Measurements from ENCODE around the gene PRKAG2. TPM values are rescaled to one million over a fixed set of nuclear protein-coding genes. Genes with fewer than 3 reads are reported as not detected.

PRKAG2 gene
- total and polyA plus RNA-seq, 2 of the 13 experiments (the other 11 are each of a cell fraction or from before 2014, with no cell fraction given) = 0.90 to 1.3 TPM

GRCh38 chr7:151514461-151515275, 362.2 kb downstream of the PRKAG2 start:
- Histone ChIP-seq H3K36me3 (replicated peaks in 1 of 2; ENCODE audit: control insufficient read depth in 1 of 2, insufficient read depth in 2 of 2, low read length in 2 of 2) (no peaks in the 10 kb centered on the region; a peak in 1 of 5 replicates), H3K4me2 (ENCODE audit: low read depth, low read length) (no peak overlapping the region), H3K4me3 (replicated peaks in 1 of 3; ENCODE audit: insufficient read depth in 1 of 3, low read depth in 2 of 3, low read length in 3 of 3) (no peak overlapping the region), H3K4me1 (ENCODE audit: insufficient read depth, low read length) (peaks cover 43% of the 10 kb centered on the region), H4K20me1 (ENCODE audit: insufficient read depth, low read length) (peaks cover 74% of the 10 kb centered on the region), H3K27ac (ENCODE audit: extremely low read length, insufficient read depth, low read length) (no peak overlapping the region), H3K79me2 (ENCODE audit: insufficient read depth, low read length) (peaks cover 90% of the 10 kb centered on the region), H2AFZ (ENCODE audit: low read length) (no peak overlapping the region), H3K27me3 (ENCODE audit: control insufficient read depth in 1 of 2, insufficient read depth in 2 of 2, low read length in 2 of 2) (no peaks in the 10 kb centered on the region; a peak in 1 of 5 replicates), H3K9me3 (ENCODE audit: low read length) (no peaks in the 10 kb centered on the region), H3K9ac (ENCODE audit: insufficient read depth, low read depth, low read length) (no peak overlapping the region)
- ATAC-seq (no peak), FAIRE-seq (no peak), DNase-seq (ENCODE audit: low spot score) (no peak)
- ChIA-PET CTCF (ENCODE audit: low intra/inter-chr PET ratio, low total read pairs) (no interaction called here), POLR2A (no interaction called here)
- intact Hi-C loops (cut with micrococcal nuclease; ENCODE audit: unreplicated experiment) = no loop called here
- BruUV-seq (replicated peaks) = no TSS peak
- TF ChIP-seq TFAP4 (IDR thresholded peaks at IDR 0.05; ENCODE audit: borderline replicate concordance, low read depth) (no peak), ZFYVE20 (CRISPR knock-in tag; IDR thresholded peaks at IDR 0.05; ENCODE audit: borderline replicate concordance, low read depth) (no peak), ZFAT (CRISPR knock-in tag; conservative IDR thresholded peaks at IDR 0.05) (no peak), ZNF121 (CRISPR knock-in tag; IDR thresholded peaks at IDR 0.05) (peak; percentile 81), ZNF891 (CRISPR knock-in tag; IDR thresholded peaks at IDR 0.05) (no peak), ZNF562 (CRISPR knock-in tag; IDR thresholded peaks at IDR 0.05; ENCODE audit: borderline replicate concordance) (no peak)
- in situ Hi-C loops (cut with HindIII; ENCODE audit: extremely low pct_ligation_motif_present, low pct_unique_long_range_greater_than_20kb) = no loop called here
- 96% methylated on average over 6 of the region's 6 CpGs for WGBS (ENCODE audit: low lambda C conversion rate)

DNA sequence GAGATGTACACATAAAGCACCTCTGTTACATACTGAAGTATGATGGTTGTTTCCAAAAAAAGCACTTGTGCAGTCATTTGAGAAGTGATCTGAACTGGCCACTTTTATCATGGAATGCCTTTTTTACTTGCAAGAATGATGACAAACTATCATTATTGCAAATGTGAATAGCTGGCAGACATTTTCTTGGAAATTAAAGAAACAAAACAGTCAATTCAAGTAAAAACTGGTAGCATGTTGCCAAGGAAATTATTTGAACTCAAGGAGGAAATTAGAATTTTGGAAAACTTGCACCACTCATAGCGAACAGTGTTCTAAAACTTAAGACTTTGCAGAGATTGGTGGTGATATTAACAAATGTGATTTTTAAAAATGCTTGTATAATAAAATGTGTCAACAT, 363.8 kb downstream of the PRKAG2 start:
- intact Hi-C loops (cut with micrococcal nuclease; ENCODE audit: unreplicated experiment) (no loop called here), in situ Hi-C loops (cut with HindIII; ENCODE audit: extremely low pct_ligation_motif_present, low pct_unique_long_range_greater_than_20kb) (no loop called here)
- CTCF ChIA-PET (ENCODE audit: low intra/inter-chr PET ratio, low total read pairs) = no interaction called here
- ATAC-seq (no peak), DNase-seq (ENCODE audit: low spot score) (no peak), FAIRE-seq (no peak)
- WGBS (ENCODE audit: low lambda C conversion rate) = 93% methylated on average over 1 of the region's 1 CpG
- H3K9ac ChIP-seq (ENCODE audit: insufficient read depth, low read depth, low read length) = no peak overlapping the region
- H3K79me2 ChIP-seq (ENCODE audit: insufficient read depth, low read length) = peaks cover 97% of the 10 kb centered on the region
- peaks cover 43% of the 10 kb centered on the region for H3K4me1 ChIP-seq (ENCODE audit: insufficient read depth, low read length)
- H3K4me2 ChIP-seq (ENCODE audit: low read depth, low read length) = no peak overlapping the region
- no peaks in the 10 kb centered on the region for H3K9me3 ChIP-seq (ENCODE audit: low read length)
- H3K36me3 ChIP-seq (replicated peaks in 1 of 2; ENCODE audit: control insufficient read depth in 1 of 2, insufficient read depth in 2 of 2, low read length in 2 of 2) = no peaks in the 10 kb centered on the region; a peak in 1 of 5 replicates
- POLR2A ChIA-PET = no interaction called here
- BruUV-seq (replicated peaks) = no TSS peak
- no peak overlapping the region for H2AFZ ChIP-seq (ENCODE audit: low read length)
- H3K4me3 ChIP-seq (replicated peaks in 1 of 3; ENCODE audit: insufficient read depth in 1 of 3, low read depth in 2 of 3, low read length in 3 of 3) = no peak overlapping the region
- peaks cover 78% of the 10 kb centered on the region for H4K20me1 ChIP-seq (ENCODE audit: insufficient read depth, low read length)
- H3K27ac ChIP-seq (ENCODE audit: extremely low read length, insufficient read depth, low read length) = no peak overlapping the region
- no peaks in the 10 kb centered on the region for H3K27me3 ChIP-seq (ENCODE audit: control insufficient read depth in 1 of 2, insufficient read depth in 2 of 2, low read length in 2 of 2)
- TF ChIP-seq NR2F6 (IDR thresholded peaks at IDR 0.05) = no peak
- TF ChIP-seq NR2F6 (CRISPR knock-in tag; IDR thresholded peaks at IDR 0.05) = no peak
- TF ChIP-seq, protein P1, sequence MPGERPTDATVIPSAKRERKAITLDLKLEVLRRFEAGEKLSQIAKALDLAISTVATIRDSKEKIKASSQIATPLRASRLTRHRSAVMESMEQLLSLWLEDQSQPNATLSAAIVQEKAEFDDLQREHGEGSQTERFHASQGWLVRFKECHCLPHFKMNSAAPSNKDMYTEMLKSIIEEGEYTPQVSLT (CRISPR knock-in tag; IDR thresholded peaks at IDR 0.05; ENCODE audit: borderline replicate concordance, low read depth) = no peak
- TF ChIP-seq, protein P2, sequence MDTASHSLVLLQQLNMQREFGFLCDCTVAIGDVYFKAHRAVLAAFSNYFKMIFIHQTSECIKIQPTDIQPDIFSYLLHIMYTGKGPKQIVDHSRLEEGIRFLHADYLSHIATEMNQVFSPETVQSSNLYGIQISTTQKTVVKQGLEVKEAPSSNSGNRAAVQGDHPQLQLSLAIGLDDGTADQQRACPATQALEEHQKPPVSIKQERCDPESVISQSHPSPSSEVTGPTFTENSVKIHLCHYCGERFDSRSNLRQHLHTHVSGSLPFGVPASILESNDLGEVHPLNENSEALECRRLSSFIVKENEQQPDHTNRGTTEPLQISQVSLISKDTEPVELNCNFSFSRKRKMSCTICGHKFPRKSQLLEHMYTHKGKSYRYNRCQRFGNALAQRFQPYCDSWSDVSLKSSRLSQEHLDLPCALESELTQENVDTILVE (CRISPR knock-in tag; IDR thresholded peaks at IDR 0.05) = no peak
- no peak for TF ChIP-seq BCL3 (CRISPR knock-in tag; IDR thresholded peaks at IDR 0.05)
- no peak for TF ChIP-seq ZSCAN20 (CRISPR knock-in tag; IDR thresholded peaks at IDR 0.05; ENCODE audit: borderline replicate concordance)
- TF ChIP-seq NFATC3 (CRISPR knock-in tag; IDR thresholded peaks at IDR 0.05) = no peak
- no peak for TF ChIP-seq ZNF850 (CRISPR knock-in tag; conservative IDR thresholded peaks at IDR 0.05)
- no peak for TF ChIP-seq ZBTB7A (CRISPR knock-in tag; IDR thresholded peaks at IDR 0.05)
- no peak for TF ChIP-seq CBX5 (CRISPR knock-in tag; IDR thresholded peaks at IDR 0.05; ENCODE audit: borderline replicate concordance)
